CD14-positive monocyte (primary cell): ENCODE data around the gene ARHGEF7. TPM values are rescaled to one million over a fixed set of nuclear protein-coding genes. Genes with fewer than 3 reads are reported as not detected.

Experiments
- DNase-seq, 3 donors: peaks; one replicate each; pipeline ENCODE4 v3.0.0-alpha.2; 2011 to 2022
- H2AFZ ChIP-seq: 2 replicates; pipeline ENCODE4 v1.6.0; 2012; ENCODE audit warnings: mild to moderate bottlenecking, low read depth, low read length, inconsistent platforms; ENCODE audit not compliant: insufficient read depth, poor library complexity, severe bottlenecking
- H3K27ac ChIP-seq, 2 donors: 1 replicate in 1 of 2; 2 replicates in 1 of 2; pipeline ENCODE4 v1.5.1; 2012 to 2013; ENCODE audit warnings: low read length in 2 of 2, control low read depth in 1 of 2, inconsistent platforms in 1 of 2, low read depth in 1 of 2, mild to moderate bottlenecking in 1 of 2
- H3K27me3 ChIP-seq, 2 donors: one replicate each; pipeline versions ENCODE4 v1.6.0 to v1.6.1; 2011 to 2013; ENCODE audit warnings: low read length in 2 of 2; ENCODE audit not compliant: control insufficient read depth in 2 of 2, insufficient read depth in 2 of 2
- H3K36me3 ChIP-seq, 2 donors: replicated peaks in 1 of 2; 1 replicate in 1 of 2; 2 replicates in 1 of 2; pipeline versions ENCODE4 v1.5.1 to v1.6.1; 2012 to 2013; ENCODE audit warnings: low read length in 2 of 2, control low read depth in 1 of 2, inconsistent platforms in 1 of 2, mild to moderate bottlenecking in 1 of 2; ENCODE audit not compliant: insufficient read depth in 2 of 2, control insufficient read depth in 1 of 2
- H3K4me1 ChIP-seq, 2 donors: 1 replicate in 1 of 2; 2 replicates in 1 of 2; pipeline versions ENCODE4 v1.5.1 to v1.6.1; 2012 to 2013; ENCODE audit warnings: low read length in 2 of 2, control low read depth in 1 of 2, inconsistent platforms in 1 of 2, mild to moderate bottlenecking in 1 of 2, moderate library complexity in 1 of 2; ENCODE audit not compliant: insufficient read depth in 2 of 2, control insufficient read depth in 1 of 2
- H3K4me2 ChIP-seq: replicated peaks from 2 replicates; pipeline ENCODE3; 2012; ENCODE audit warnings: low read length, moderate library complexity, mild to moderate bottlenecking; ENCODE audit not compliant: poor library complexity, severe bottlenecking; ENCODE audit errors: extremely low read depth
- H3K4me3 ChIP-seq, 3 experiments: fragments of 200-600 bp in 1 of 3; sonication (generic) in 1 of 3; replicated peaks in 1 of 3; 1 replicate in 2 of 3; 2 replicates in 1 of 3; pipeline ENCODE4 v1.5.1; 2011 to 2013; ENCODE audit warnings: low read length in 3 of 3, mild to moderate bottlenecking in 3 of 3, control low read depth in 2 of 3, low read depth in 2 of 3, inconsistent platforms in 1 of 3, moderate library complexity in 1 of 3
- H3K79me2 ChIP-seq: 2 replicates; pipeline ENCODE4 v1.6.0; 2012; ENCODE audit warnings: mild to moderate bottlenecking, control low read depth, inconsistent platforms, low read length, moderate library complexity; ENCODE audit not compliant: insufficient read depth
- H3K9ac ChIP-seq: 2 replicates; pipeline ENCODE4 v1.6.0; 2017; ENCODE audit warnings: low read length, mild to moderate bottlenecking; ENCODE audit not compliant: insufficient read depth, poor library complexity, severe bottlenecking
- H3K9me3 ChIP-seq, 2 donors: replicated peaks in 1 of 2; 1 replicate in 1 of 2; 2 replicates in 1 of 2; pipeline versions ENCODE4 v1.5.1 to v1.6.1; 2012 to 2013; ENCODE audit warnings: low read length in 2 of 2, control low read depth in 1 of 2; ENCODE audit not compliant: control insufficient read depth in 1 of 2, insufficient read depth in 1 of 2
- H4K20me1 ChIP-seq: 2 replicates; pipeline ENCODE4 v1.6.0; 2012; ENCODE audit warnings: mild to moderate bottlenecking, low read length, control low read depth, moderate library complexity; ENCODE audit not compliant: insufficient read depth
- H3K27ac Mint-ChIP-seq, 7 donors: one replicate each; pipeline ENCODE4 v1.8.0; 2020; ENCODE audit warnings: mild to moderate bottlenecking in 7 of 7, mixed read lengths in 7 of 7, moderate library complexity in 6 of 7, inconsistent platforms in 2 of 7
- H3K27me3 Mint-ChIP-seq, 3 donors: one replicate each; pipeline ENCODE4 v1.8.0; 2021 to 2022; ENCODE audit warnings: low read depth in 3 of 3, mild to moderate bottlenecking in 3 of 3, mixed read lengths in 3 of 3, moderate library complexity in 3 of 3, inconsistent platforms in 1 of 3
- H3K36me3 Mint-ChIP-seq, 2 donors: one replicate each; pipeline ENCODE4 v1.8.0; 2020; ENCODE audit warnings: mixed read lengths in 2 of 2, inconsistent platforms in 1 of 2, mild to moderate bottlenecking in 1 of 2
- H3K4me1 Mint-ChIP-seq: one replicate; pipeline ENCODE4 v1.8.0; 2020; ENCODE audit warnings: mild to moderate bottlenecking, mixed read lengths
- H3K4me3 Mint-ChIP-seq, 2 donors: one replicate each; pipeline ENCODE4 v1.8.0; 2020; ENCODE audit warnings: mild to moderate bottlenecking in 2 of 2, mixed read lengths in 2 of 2, moderate library complexity in 1 of 2
- H3K9me3 Mint-ChIP-seq, 7 donors: one replicate each; pipeline ENCODE4 v1.8.0; 2020 to 2022; ENCODE audit warnings: mixed read lengths in 7 of 7, mild to moderate bottlenecking in 6 of 7, moderate library complexity in 6 of 7, inconsistent platforms in 2 of 7
- WGBS: methylation state at CpG from one replicate; pipeline ENCODE4 v1.1.5; 2013; ENCODE audit warnings: missing lambda C conversion rate; ENCODE audit not compliant: insufficient coverage; 5-methylcytosine and 5-hydroxymethylcytosine counted together
- intact Hi-C, 2 donors: fragments of 100-400 bp; cut with micrococcal nuclease; formaldehyde crosslinking; loops; one replicate each; pipeline versions ENCODE4 v1.15.0 to v1.15.1; 2023
- polyA plus RNA-seq, 3 donors: library from polyadenylated mRNA; depleted of rRNA in 1 of 3; unstranded in 2 of 3; stranded (reverse) in 1 of 3; fragments of 300-500 nt in 2 of 3; fragments of >200 nt in 1 of 3; fragmentation: Illumina TruSeq in 2 of 3; gene quantifications; 1 replicate in 2 of 3; 2 replicates in 1 of 3; pipeline ENCODE4 v1.2.3, GENCODE V29; 2012 to 2021
- TF ChIP-seq, protein P1 (sequence below): fragments of 200-600 bp; IDR thresholded peaks from one replicate; pipeline ENCODE4 v1.8.0; 2022; ENCODE audit warnings: antibody characterized with exemption, mild to moderate bottlenecking

The ARHGEF7 gene
- polyA plus RNA-seq, 3 donors = 4.6 to 29.0 (median 6.1) TPM

DNA sequence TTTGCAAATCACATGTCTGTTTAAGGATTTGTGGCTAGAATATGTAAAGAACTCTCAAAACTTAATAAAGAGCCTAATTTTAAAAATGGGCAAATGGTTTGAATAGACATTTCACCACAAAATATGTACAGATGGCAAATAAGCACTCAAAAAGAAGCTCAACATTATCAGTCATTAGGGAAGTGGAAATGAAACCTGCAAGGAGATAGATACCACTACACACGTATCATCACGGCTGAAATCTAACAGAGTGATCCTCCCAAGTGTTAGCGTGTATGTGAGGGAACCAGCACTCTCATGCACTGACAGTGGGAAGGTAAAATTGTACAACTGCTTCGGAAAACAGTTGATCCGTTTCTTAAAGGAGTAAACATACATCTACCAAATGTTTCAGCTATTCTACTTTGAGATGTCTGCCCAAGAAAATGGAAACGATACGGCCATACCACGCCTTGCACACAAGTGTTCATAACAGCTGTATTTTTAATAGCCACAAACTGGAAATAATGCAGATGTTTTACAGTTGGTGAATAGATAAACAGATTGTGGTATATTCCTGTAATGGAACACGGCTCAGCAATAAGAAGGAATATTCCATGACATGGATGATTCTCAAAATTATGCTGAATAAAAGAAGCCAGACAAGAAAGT, 14.5 kb downstream of the ARHGEF7 start:
- H3K36me3 ChIP-seq = no peaks in the 10 kb centered on the region
- no peak for DNase-seq
- Mint-ChIP-seq H3K9me3 (peaks cover 0 to 2% (median 0%) of the 10 kb centered on the region in 7 donors), H3K4me3 (no peak overlapping the region), H3K36me3 (no peaks in the 10 kb centered on the region), H3K27ac (no peak overlapping the region), H3K27me3 (peaks cover 17 to 27% (median 22%) of the 10 kb centered on the region in 3 donors), H3K4me1 (no peaks in the 10 kb centered on the region)
- H3K9ac ChIP-seq = no peak overlapping the region
- TF ChIP-seq, protein P1, sequence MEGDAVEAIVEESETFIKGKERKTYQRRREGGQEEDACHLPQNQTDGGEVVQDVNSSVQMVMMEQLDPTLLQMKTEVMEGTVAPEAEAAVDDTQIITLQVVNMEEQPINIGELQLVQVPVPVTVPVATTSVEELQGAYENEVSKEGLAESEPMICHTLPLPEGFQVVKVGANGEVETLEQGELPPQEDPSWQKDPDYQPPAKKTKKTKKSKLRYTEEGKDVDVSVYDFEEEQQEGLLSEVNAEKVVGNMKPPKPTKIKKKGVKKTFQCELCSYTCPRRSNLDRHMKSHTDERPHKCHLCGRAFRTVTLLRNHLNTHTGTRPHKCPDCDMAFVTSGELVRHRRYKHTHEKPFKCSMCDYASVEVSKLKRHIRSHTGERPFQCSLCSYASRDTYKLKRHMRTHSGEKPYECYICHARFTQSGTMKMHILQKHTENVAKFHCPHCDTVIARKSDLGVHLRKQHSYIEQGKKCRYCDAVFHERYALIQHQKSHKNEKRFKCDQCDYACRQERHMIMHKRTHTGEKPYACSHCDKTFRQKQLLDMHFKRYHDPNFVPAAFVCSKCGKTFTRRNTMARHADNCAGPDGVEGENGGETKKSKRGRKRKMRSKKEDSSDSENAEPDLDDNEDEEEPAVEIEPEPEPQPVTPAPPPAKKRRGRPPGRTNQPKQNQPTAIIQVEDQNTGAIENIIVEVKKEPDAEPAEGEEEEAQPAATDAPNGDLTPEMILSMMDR = no peak
- H3K4me3 ChIP-seq = no peak overlapping the region
- H2AFZ ChIP-seq = no peak overlapping the region
- intact Hi-C loops = no loop called here
- H3K27ac ChIP-seq = no peak overlapping the region
- peaks cover 2 to 6% of the 10 kb centered on the region in 2 donors for H3K27me3 ChIP-seq
- H3K4me2 ChIP-seq = no peak overlapping the region
- WGBS = no CpG with 5 or more reads among the region's 9 CpGs
- no peaks in the 10 kb centered on the region for H3K79me2 ChIP-seq
- H3K4me1 ChIP-seq = no peaks in the 10 kb centered on the region
- H4K20me1 ChIP-seq = no peaks in the 10 kb centered on the region
- no peaks in the 10 kb centered on the region for H3K9me3 ChIP-seq

DNA sequence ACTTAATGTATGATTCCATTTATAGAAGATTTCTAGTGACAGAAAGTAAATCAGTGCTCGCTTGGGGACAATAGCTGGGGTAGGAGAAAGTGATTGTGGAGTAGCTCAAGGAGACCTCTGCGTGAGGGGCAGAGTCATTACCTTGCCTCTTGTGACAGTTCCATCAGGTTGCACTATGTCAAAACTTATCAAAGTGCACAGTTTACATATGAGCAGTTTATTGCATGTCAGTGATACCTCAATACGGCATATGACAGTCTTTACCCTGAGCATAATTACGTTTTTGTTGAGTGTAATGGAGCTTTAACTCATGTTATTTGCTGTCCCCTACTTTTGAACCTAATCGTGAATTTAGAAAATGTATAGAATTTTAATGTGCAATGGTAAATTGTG, 15.0 kb downstream of the ARHGEF7 start:
- H4K20me1 ChIP-seq = no peaks in the 10 kb centered on the region
- peaks cover 2 to 6% of the 10 kb centered on the region in 2 donors for H3K27me3 ChIP-seq
- Mint-ChIP-seq H3K27me3 (peaks cover 17 to 24% (median 19%) of the 10 kb centered on the region in 3 donors), H3K27ac (no peak overlapping the region), H3K4me3 (no peak overlapping the region), H3K36me3 (no peaks in the 10 kb centered on the region), H3K9me3 (peaks cover 0 to 2% (median 0%) of the 10 kb centered on the region in 7 donors), H3K4me1 (no peaks in the 10 kb centered on the region)
- no peaks in the 10 kb centered on the region for H3K9me3 ChIP-seq
- no peak overlapping the region for H2AFZ ChIP-seq
- WGBS = no CpG with 5 or more reads among the region's 5 CpGs
- TF ChIP-seq, protein P1 = no peak
- no peaks in the 10 kb centered on the region for H3K4me1 ChIP-seq
- no peak overlapping the region for H3K4me2 ChIP-seq
- intact Hi-C loops = no loop called here
- H3K4me3 ChIP-seq = no peak overlapping the region
- H3K9ac ChIP-seq = no peak overlapping the region
- DNase-seq = no peak
- H3K27ac ChIP-seq = no peak overlapping the region
- no peaks in the 10 kb centered on the region for H3K79me2 ChIP-seq
- no peaks in the 10 kb centered on the region for H3K36me3 ChIP-seq
